Neural cell (in vitro differentiated cells): ENCODE data around the gene ZNF384.

ENCODE experiments used
- EP300 ChIP-seq: fragments of 450-650 bp; conservative IDR thresholded peaks from 2 replicates; pipeline ENCODE4 v1.6.1; 2014; ENCODE audit warnings: antibody characterized with exemption, mild to moderate bottlenecking, moderate library complexity; ENCODE audit not compliant: poor library complexity, severe bottlenecking
- MXI1 ChIP-seq: fragments of 450-650 bp; conservative IDR thresholded peaks from 2 replicates; pipeline ENCODE4 v1.6.1; 2014; ENCODE audit warnings: antibody characterized with exemption, mild to moderate bottlenecking; ENCODE audit not compliant: poor library complexity, severe bottlenecking
- POLR2AphosphoS5 ChIP-seq: IDR thresholded peaks from 2 replicates; pipeline ENCODE4 v1.6.1; 2012
- TF ChIP-seq, protein P1 (sequence below): fragments of 450-650 bp; IDR thresholded peaks from 2 replicates; pipeline ENCODE4 v1.5.1; 2014; ENCODE audit warnings: antibody characterized with exemption, mild to moderate bottlenecking, moderate library complexity; ENCODE audit not compliant: poor library complexity, severe bottlenecking
- TF ChIP-seq, protein P2 (sequence below): IDR thresholded peaks from 2 replicates; pipeline ENCODE4 v1.6.1; 2012; ENCODE audit warnings: borderline replicate concordance

GRCh38 chr12:6635375-6635855 is 53.8 kb downstream of the ZNF384 start:
- TF ChIP-seq, protein P1, sequence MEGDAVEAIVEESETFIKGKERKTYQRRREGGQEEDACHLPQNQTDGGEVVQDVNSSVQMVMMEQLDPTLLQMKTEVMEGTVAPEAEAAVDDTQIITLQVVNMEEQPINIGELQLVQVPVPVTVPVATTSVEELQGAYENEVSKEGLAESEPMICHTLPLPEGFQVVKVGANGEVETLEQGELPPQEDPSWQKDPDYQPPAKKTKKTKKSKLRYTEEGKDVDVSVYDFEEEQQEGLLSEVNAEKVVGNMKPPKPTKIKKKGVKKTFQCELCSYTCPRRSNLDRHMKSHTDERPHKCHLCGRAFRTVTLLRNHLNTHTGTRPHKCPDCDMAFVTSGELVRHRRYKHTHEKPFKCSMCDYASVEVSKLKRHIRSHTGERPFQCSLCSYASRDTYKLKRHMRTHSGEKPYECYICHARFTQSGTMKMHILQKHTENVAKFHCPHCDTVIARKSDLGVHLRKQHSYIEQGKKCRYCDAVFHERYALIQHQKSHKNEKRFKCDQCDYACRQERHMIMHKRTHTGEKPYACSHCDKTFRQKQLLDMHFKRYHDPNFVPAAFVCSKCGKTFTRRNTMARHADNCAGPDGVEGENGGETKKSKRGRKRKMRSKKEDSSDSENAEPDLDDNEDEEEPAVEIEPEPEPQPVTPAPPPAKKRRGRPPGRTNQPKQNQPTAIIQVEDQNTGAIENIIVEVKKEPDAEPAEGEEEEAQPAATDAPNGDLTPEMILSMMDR: no peak
- no peak for TF ChIP-seq MXI1
- TF ChIP-seq, protein P2, sequence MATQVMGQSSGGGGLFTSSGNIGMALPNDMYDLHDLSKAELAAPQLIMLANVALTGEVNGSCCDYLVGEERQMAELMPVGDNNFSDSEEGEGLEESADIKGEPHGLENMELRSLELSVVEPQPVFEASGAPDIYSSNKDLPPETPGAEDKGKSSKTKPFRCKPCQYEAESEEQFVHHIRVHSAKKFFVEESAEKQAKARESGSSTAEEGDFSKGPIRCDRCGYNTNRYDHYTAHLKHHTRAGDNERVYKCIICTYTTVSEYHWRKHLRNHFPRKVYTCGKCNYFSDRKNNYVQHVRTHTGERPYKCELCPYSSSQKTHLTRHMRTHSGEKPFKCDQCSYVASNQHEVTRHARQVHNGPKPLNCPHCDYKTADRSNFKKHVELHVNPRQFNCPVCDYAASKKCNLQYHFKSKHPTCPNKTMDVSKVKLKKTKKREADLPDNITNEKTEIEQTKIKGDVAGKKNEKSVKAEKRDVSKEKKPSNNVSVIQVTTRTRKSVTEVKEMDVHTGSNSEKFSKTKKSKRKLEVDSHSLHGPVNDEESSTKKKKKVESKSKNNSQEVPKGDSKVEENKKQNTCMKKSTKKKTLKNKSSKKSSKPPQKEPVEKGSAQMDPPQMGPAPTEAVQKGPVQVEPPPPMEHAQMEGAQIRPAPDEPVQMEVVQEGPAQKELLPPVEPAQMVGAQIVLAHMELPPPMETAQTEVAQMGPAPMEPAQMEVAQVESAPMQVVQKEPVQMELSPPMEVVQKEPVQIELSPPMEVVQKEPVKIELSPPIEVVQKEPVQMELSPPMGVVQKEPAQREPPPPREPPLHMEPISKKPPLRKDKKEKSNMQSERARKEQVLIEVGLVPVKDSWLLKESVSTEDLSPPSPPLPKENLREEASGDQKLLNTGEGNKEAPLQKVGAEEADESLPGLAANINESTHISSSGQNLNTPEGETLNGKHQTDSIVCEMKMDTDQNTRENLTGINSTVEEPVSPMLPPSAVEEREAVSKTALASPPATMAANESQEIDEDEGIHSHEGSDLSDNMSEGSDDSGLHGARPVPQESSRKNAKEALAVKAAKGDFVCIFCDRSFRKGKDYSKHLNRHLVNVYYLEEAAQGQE: no peak
- TF ChIP-seq POLR2AphosphoS5: no peak
- no peak for TF ChIP-seq EP300
